Femur (tissue), 1 donor: ENCODE measurements around the gene ZBTB7A.

ENCODE experiments used
- DNase-seq: peaks from one replicate; pipeline ENCODE4 v3.0.0-alpha.2; 2017

The ZBTB7A gene

GRCh38 chr19:4066682-4067395, at the start of gene ZBTB7A:
Gene ZBTB7A (minus strand): TSS chr19:4066899. CDS start chr19:4055232, 11,667 bp downstream.
- peak; percentile 90 for DNase-seq

GRCh38 chr19:4115818-4116385, 49.2 kb upstream of the ZBTB7A start:
- no peak for DNase-seq

GRCh38 chr19:4115050-4115817, 48.5 kb upstream of the ZBTB7A start:
- no peak for DNase-seq

- no peak for DNase-seq
Observed at GRCh38 chr19:4114181-4114580, 47.5 kb upstream of the ZBTB7A start.

- no peak for DNase-seq
Observed at GRCh38 chr19:4113398-4114088, 46.8 kb upstream of the ZBTB7A start.

GRCh38 chr19:4112367-4112766, 45.7 kb upstream of the ZBTB7A start:
- DNase-seq: no peak

- no peak for DNase-seq
Observed at GRCh38 chr19:4109626-4109945, 42.9 kb upstream of the ZBTB7A start.

- no peak for DNase-seq
Observed at GRCh38 chr19:4108767-4109625, 42.3 kb upstream of the ZBTB7A start.

GRCh38 chr19:4103080-4103433, 36.4 kb upstream of the ZBTB7A start:
- DNase-seq: no peak

- no peak for DNase-seq
Observed at GRCh38 chr19:4102339-4103079, 35.8 kb upstream of the ZBTB7A start.

GRCh38 chr19:4101496-4101770, 34.7 kb upstream of the ZBTB7A start:
- no peak for DNase-seq

- DNase-seq: no peak
Observed at GRCh38 chr19:4100647-4101495, 34.2 kb upstream of the ZBTB7A start.

GRCh38 chr19:4099041-4099764, 32.5 kb upstream of the ZBTB7A start:
- no peak for DNase-seq

- no peak for DNase-seq
Observed at GRCh38 chr19:4098493-4098892, 31.8 kb upstream of the ZBTB7A start.

GRCh38 chr19:4097501-4097900, 30.8 kb upstream of the ZBTB7A start:
- DNase-seq: no peak

- DNase-seq: no peak
Observed at GRCh38 chr19:4096049-4096892, 29.6 kb upstream of the ZBTB7A start.

GRCh38 chr19:4095488-4095844, 28.8 kb upstream of the ZBTB7A start:
- no peak for DNase-seq

- DNase-seq: no peak
Observed at GRCh38 chr19:4094761-4095487, 28.2 kb upstream of the ZBTB7A start.

GRCh38 chr19:4094291-4094690, 27.6 kb upstream of the ZBTB7A start:
- no peak for DNase-seq
